Caco-2 (cell line): Measurements from ENCODE around the gene PPIP5K1. TPM values are rescaled to one million over a fixed set of nuclear protein-coding genes. Genes with fewer than 3 reads are reported as not detected.

Experiments
- BruUV-seq: library from RNA; stranded (reverse); fragments of 400-500 nt; replicated peaks from 2 replicates; lab custom pipeline; 2021; lab: Mats Ljungman, UMichigan
- CTCF ChIA-PET: fragments of 300-600 bp; sonication (Branson Sonifier 250); formaldehyde crosslinking; loops from one replicate; lab custom pipeline; 2022; ENCODE audit warnings: antibody characterized with exemption; lab: Charles Lee
- POLR2A ChIA-PET: fragments of 300-600 bp; sonication (Branson Sonifier 250); formaldehyde crosslinking; loops from one replicate; lab custom pipeline; 2022; ENCODE audit warnings: antibody characterized with exemption; lab: Charles Lee
- DNase-seq, 2 experiments: peaks; one replicate each; pipeline versions ENCODE4 v3.0.0 to v3.0.0-alpha.2; 2020 to 2022
- H3K27me3 ChIP-seq: replicated peaks from 2 replicates; pipeline ENCODE4 v1.6.0; 2011; ENCODE audit warnings: low read length; ENCODE audit not compliant: control insufficient read depth, insufficient read depth
- H3K36me3 ChIP-seq: 2 replicates; pipeline ENCODE4 v1.5.1; 2011; ENCODE audit warnings: low read length; ENCODE audit not compliant: control insufficient read depth, insufficient read depth
- H3K4me1 ChIP-seq: fragments of 250-450 bp; sonication (Bioruptor Pico); 2 replicates; pipeline ENCODE4 v1.5.1; 2020; ENCODE audit warnings: mild to moderate bottlenecking
- H3K4me3 ChIP-seq: 2 replicates; pipeline ENCODE4 v1.5.1; 2011; ENCODE audit warnings: low read depth, mild to moderate bottlenecking, control low read depth, low read length
- H3K9me3 ChIP-seq: fragments of 250-450 bp; sonication (Bioruptor Pico); 2 replicates; pipeline ENCODE4 v1.5.1; 2020; ENCODE audit warnings: mild to moderate bottlenecking, moderate library complexity
- H3K27ac Mint-ChIP-seq: one replicate; pipeline ENCODE4 v1.8.0; 2022; ENCODE audit warnings: mixed read lengths; ENCODE audit not compliant: unreplicated experiment
- H3K27me3 Mint-ChIP-seq: one replicate; pipeline ENCODE4 v1.8.0; 2022; ENCODE audit warnings: mixed read lengths; ENCODE audit not compliant: insufficient read depth, unreplicated experiment
- H3K36me3 Mint-ChIP-seq: one replicate; pipeline ENCODE4 v1.8.0; 2022; ENCODE audit warnings: mild to moderate bottlenecking, mixed read lengths; ENCODE audit not compliant: insufficient read depth, unreplicated experiment
- H3K4me1 Mint-ChIP-seq: one replicate; pipeline ENCODE4 v1.8.0; 2022; ENCODE audit warnings: low read depth, mixed read lengths; ENCODE audit not compliant: unreplicated experiment
- H3K4me3 Mint-ChIP-seq: one replicate; pipeline ENCODE4 v1.8.0; 2022; ENCODE audit warnings: mild to moderate bottlenecking, moderate library complexity, mixed read lengths; ENCODE audit not compliant: unreplicated experiment
- H3K9me3 Mint-ChIP-seq: one replicate; pipeline ENCODE4 v1.8.0; 2022; ENCODE audit warnings: mixed read lengths; ENCODE audit not compliant: unreplicated experiment
- intact Hi-C: fragments of 100-400 bp; cut with micrococcal nuclease; formaldehyde crosslinking; loops from one replicate; pipeline ENCODE4 v1.10.0; 2022; ENCODE audit not compliant: unreplicated experiment
- total RNA-seq: library from RNA; stranded (reverse); gene quantifications from 2 replicates; pipeline ENCODE4 v1.2.3, GENCODE V29; 2022
- TF ChIP-seq, protein P1 (sequence below), 2 experiments: fragments of 200-600 bp in 1 of 2; IDR thresholded peaks; 1 replicate in 1 of 2; 2 replicates in 1 of 2; pipeline versions ENCODE4 v1.5.1 to v1.8.0; 2011 to 2022; ENCODE audit warnings: antibody characterized with exemption in 1 of 2, control low read depth in 1 of 2, inconsistent platforms in 1 of 2, low read depth in 1 of 2, low read length in 1 of 2, mild to moderate bottlenecking in 1 of 2, moderate library complexity in 1 of 2; ENCODE audit not compliant: insufficient read depth in 1 of 2, severe bottlenecking in 1 of 2, unreplicated experiment in 1 of 2

Gene PPIP5K1
- total RNA-seq, 1 experiment from 2014 or later = 36.3 TPM

DNA sequence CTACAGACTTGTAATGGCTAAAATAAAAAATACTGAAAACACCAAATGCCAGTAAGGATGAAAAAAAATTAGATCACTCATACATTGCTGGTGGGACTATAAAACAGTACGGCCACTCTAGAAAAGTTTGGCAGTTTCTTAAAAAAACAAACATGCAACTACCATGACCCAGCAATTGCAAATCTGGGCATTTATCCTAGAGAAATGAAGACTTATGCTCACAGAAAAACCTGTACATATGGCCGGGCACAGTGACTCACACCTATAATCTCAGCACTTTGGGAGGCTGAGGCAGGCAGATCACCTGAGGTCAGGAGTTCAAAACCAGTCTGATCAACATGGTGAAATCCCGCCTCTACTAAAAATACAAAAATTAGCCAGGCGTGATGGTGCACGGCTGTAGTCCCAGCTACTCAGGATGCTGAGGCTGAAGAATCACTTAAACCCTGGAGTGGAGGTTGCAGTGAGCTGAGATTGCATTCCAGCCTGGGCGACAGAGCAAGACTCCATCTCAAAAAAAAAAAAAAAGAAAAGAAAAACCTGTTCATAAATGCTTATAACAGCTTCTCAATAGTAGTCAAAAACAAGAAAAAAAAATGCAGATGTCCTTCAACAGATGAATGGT lies 102.6 kb downstream of the PPIP5K1 start:
- peaks cover 23% of the 10 kb centered on the region for H3K36me3 Mint-ChIP-seq
- Histone ChIP-seq H3K4me1 (no peaks in the 10 kb centered on the region), H3K36me3 (no peaks in the 10 kb centered on the region), H3K27me3 (no peaks in the 10 kb centered on the region), H3K4me3 (no peak overlapping the region), H3K9me3 (no peaks in the 10 kb centered on the region)
- BruUV-seq = no TSS peak
- intact Hi-C loops = no loop called here
- TF ChIP-seq, protein P1, sequence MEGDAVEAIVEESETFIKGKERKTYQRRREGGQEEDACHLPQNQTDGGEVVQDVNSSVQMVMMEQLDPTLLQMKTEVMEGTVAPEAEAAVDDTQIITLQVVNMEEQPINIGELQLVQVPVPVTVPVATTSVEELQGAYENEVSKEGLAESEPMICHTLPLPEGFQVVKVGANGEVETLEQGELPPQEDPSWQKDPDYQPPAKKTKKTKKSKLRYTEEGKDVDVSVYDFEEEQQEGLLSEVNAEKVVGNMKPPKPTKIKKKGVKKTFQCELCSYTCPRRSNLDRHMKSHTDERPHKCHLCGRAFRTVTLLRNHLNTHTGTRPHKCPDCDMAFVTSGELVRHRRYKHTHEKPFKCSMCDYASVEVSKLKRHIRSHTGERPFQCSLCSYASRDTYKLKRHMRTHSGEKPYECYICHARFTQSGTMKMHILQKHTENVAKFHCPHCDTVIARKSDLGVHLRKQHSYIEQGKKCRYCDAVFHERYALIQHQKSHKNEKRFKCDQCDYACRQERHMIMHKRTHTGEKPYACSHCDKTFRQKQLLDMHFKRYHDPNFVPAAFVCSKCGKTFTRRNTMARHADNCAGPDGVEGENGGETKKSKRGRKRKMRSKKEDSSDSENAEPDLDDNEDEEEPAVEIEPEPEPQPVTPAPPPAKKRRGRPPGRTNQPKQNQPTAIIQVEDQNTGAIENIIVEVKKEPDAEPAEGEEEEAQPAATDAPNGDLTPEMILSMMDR (IDR thresholded peaks at IDR 0.05; ENCODE audit: insufficient read depth in 1 of 2, low read depth in 1 of 2, low read length in 1 of 2, severe bottlenecking in 1 of 2, unreplicated experiment in 1 of 2) = no peak
- ChIA-PET CTCF (no interaction called here), POLR2A (no interaction called here)
- no peak for DNase-seq
- H3K4me3 Mint-ChIP-seq = no peak overlapping the region
- H3K4me1 Mint-ChIP-seq = peaks cover 8% of the 10 kb centered on the region
- no peak overlapping the region for H3K27ac Mint-ChIP-seq
- H3K27me3 Mint-ChIP-seq = no peaks in the 10 kb centered on the region
- H3K9me3 Mint-ChIP-seq = no peaks in the 10 kb centered on the region

DNA sequence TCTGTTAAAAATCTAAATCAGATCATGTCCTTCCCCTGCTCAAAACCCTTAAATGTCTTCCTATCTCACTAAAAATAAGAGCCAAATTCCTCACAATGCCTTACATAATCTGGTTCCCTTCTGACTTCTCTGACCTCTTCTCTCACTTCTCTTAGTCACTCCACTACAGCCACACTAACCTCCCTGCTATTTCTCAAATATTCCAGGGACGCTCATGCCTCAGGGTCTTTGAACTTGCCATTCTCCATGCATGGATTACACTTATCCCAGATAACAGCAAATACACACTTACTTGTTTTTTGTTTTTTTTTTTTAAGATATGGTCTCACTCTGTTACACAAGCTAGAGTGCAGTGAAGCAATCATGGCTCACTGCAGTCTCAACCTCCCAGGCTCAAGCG lies 105.6 kb downstream of the PPIP5K1 start:
- no peaks in the 10 kb centered on the region for H3K27me3 Mint-ChIP-seq
- no peak overlapping the region for H3K4me3 Mint-ChIP-seq
- no peaks in the 10 kb centered on the region for H3K9me3 ChIP-seq
- H3K9me3 Mint-ChIP-seq = no peaks in the 10 kb centered on the region
- intact Hi-C loops = no loop called here
- H3K4me1 Mint-ChIP-seq = no peaks in the 10 kb centered on the region
- DNase-seq = no peak
- no TSS peak for BruUV-seq
- TF ChIP-seq, protein P1 (IDR thresholded peaks at IDR 0.05; ENCODE audit: insufficient read depth in 1 of 2, low read depth in 1 of 2, low read length in 1 of 2, severe bottlenecking in 1 of 2, unreplicated experiment in 1 of 2) = no peak
- ChIA-PET CTCF (no interaction called here), POLR2A (no interaction called here)
- H3K36me3 ChIP-seq = no peaks in the 10 kb centered on the region
- peak overlapping the region; percentile 39 for H3K27ac Mint-ChIP-seq
- H3K4me3 ChIP-seq = no peak overlapping the region
- H3K4me1 ChIP-seq = no peaks in the 10 kb centered on the region
- no peaks in the 10 kb centered on the region for H3K27me3 ChIP-seq
- peaks cover 27% of the 10 kb centered on the region for H3K36me3 Mint-ChIP-seq

Other genes with a start within 250 kb of the PPIP5K1 start
- gene ZSCAN29, start 219.2 kb downstream of the PPIP5K1 start, total RNA-seq = 39.4 and 43.0 TPM in 2 replicates
- 28.4 and 29.2 TPM in 2 replicates for gene TUBGCP4, start 219.1 kb downstream of the PPIP5K1 start, total RNA-seq
- gene TP53BP1, start 97.1 kb downstream of the PPIP5K1 start, total RNA-seq = 39.8 and 46.8 TPM in 2 replicates
- 0.84 and 0.88 TPM in 2 replicates for gene MAP1A, start 72.6 kb downstream of the PPIP5K1 start, total RNA-seq
- 0.93 and 1.6 TPM in 2 replicates for gene CKMT1B, start 3.8 kb upstream of the PPIP5K1 start, total RNA-seq
- gene STRC, start 28.6 kb upstream of the PPIP5K1 start, total RNA-seq = 0.07 TPM in 1 of 2 replicates, not detected in the other
- gene CATSPER2, start 58.6 kb upstream of the PPIP5K1 start, total RNA-seq = 1.4 and 2.4 TPM in 2 replicates
- gene CKMT1A, start 103.7 kb upstream of the PPIP5K1 start, total RNA-seq = 1.5 and 3.0 TPM in 2 replicates
- gene PDIA3, start 156.2 kb upstream of the PPIP5K1 start, total RNA-seq = 545 and 548 TPM in 2 replicates
- gene ELL3, start 186.8 kb upstream of the PPIP5K1 start, total RNA-seq = 0.18 TPM in 1 of 2 replicates, not detected in the other
- 816 and 823 TPM in 2 replicates for gene SERF2, start 202.1 kb upstream of the PPIP5K1 start, total RNA-seq
- gene SERINC4, start 210.0 kb upstream of the PPIP5K1 start, total RNA-seq = 0.21 and 0.23 TPM in 2 replicates
- gene HYPK, start 210.4 kb upstream of the PPIP5K1 start, total RNA-seq = 17.9 and 20.4 TPM in 2 replicates
- gene MFAP1, start 234.5 kb upstream of the PPIP5K1 start, total RNA-seq = 37.1 and 37.4 TPM in 2 replicates
- gene WDR76, start 236.8 kb upstream of the PPIP5K1 start, total RNA-seq = 25.3 and 26.9 TPM in 2 replicates